HEK293 (cell line): ENCODE measurements around the gene GPR84.
A peak's percentile ranks its signal among the peaks of the same experiment; 100 is the strongest.

ENCODE experiments used
- CTCF ChIA-PET: fragments of 350-600 bp; formaldehyde crosslinking; extraction: SDS; loops from one replicate; lab custom pipeline; 2021; ENCODE audit warnings: antibody characterized with exemption; lab: Yijun Ruan, JAX
- POLR2A ChIA-PET: fragments of 300-600 bp; formaldehyde crosslinking; extraction: SDS; loops from one replicate; lab custom pipeline; 2020; ENCODE audit warnings: antibody characterized with exemption, inconsistent platforms; lab: Yijun Ruan, JAX
- H3K27ac ChIP-seq: fragments of 200-500 bp; sonication (Bioruptor generic); 2 replicates; pipeline ENCODE4 v1.5.1; 2014; ENCODE audit warnings: low read depth, low read length, control low read depth, inconsistent platforms; ENCODE audit errors: extremely low read depth
- H3K36me3 ChIP-seq, 2 experiments: fragments of 200-500 bp in 1 of 2; sonication (Bioruptor generic) in 1 of 2; 1 replicate in 1 of 2; 2 replicates in 1 of 2; pipeline ENCODE4 v1.5.1; 2014 to 2017; ENCODE audit warnings: inconsistent platforms in 2 of 2, low read length in 2 of 2; ENCODE audit not compliant: control insufficient read depth in 2 of 2, insufficient read depth in 1 of 2
- H3K4me1 ChIP-seq: fragments of 200-500 bp; sonication (Bioruptor generic); 2 replicates; pipeline ENCODE4 v1.5.1; 2014; ENCODE audit warnings: mild to moderate bottlenecking, low read length, inconsistent platforms; ENCODE audit not compliant: control insufficient read depth, insufficient read depth
- H3K4me3 ChIP-seq: 2 replicates; pipeline ENCODE4 v1.5.1; 2011; ENCODE audit warnings: low read depth, mild to moderate bottlenecking, control low read depth, low read length, moderate library complexity
- H3K9me3 ChIP-seq: fragments of 200-500 bp; sonication (Bioruptor generic); 2 replicates; pipeline ENCODE4 v1.5.1; 2014; ENCODE audit warnings: low read depth, low read length, inconsistent platforms; ENCODE audit not compliant: control insufficient read depth, insufficient read depth
- EGR2 ChIP-seq: fragments of 450-650 bp; formaldehyde crosslinking; IDR thresholded peaks from 2 replicates; pipeline ENCODE4 v1.5.1; 2016; ENCODE audit warnings: low read depth, missing biosample characterization, missing genetic modification characterization
- GLIS1 ChIP-seq: fragments of 450-650 bp; formaldehyde crosslinking; IDR thresholded peaks from 2 replicates; pipeline ENCODE4 v1.5.1; 2016; ENCODE audit warnings: missing biosample characterization, missing genetic modification characterization
- GLIS2 ChIP-seq: fragments of 450-650 bp; formaldehyde crosslinking; IDR thresholded peaks from 2 replicates; pipeline ENCODE4 v1.5.1; 2016; ENCODE audit warnings: missing biosample characterization, missing genetic modification characterization
- KLF1 ChIP-seq: fragments of 450-650 bp; formaldehyde crosslinking; IDR thresholded peaks from 2 replicates; pipeline ENCODE4 v1.5.1; 2016; ENCODE audit warnings: missing biosample characterization, missing genetic modification characterization
- KLF17 ChIP-seq: fragments of 450-650 bp; formaldehyde crosslinking; IDR thresholded peaks from 2 replicates; pipeline ENCODE4 v1.5.1; 2016; ENCODE audit warnings: missing biosample characterization, missing genetic modification characterization
- MEIS1 ChIP-seq: sonication (generic); formaldehyde crosslinking; IDR thresholded peaks from 2 replicates; pipeline ENCODE4 v1.8.1; 2022; ENCODE audit warnings: missing genetic modification reagents, mild to moderate bottlenecking, borderline replicate concordance
- PRDM10 ChIP-seq: fragments of 450-650 bp; formaldehyde crosslinking; IDR thresholded peaks from 2 replicates; pipeline ENCODE4 v1.5.1; 2016; ENCODE audit warnings: missing biosample characterization, missing genetic modification characterization
- PRDM2 ChIP-seq: fragments of 450-650 bp; formaldehyde crosslinking; IDR thresholded peaks from 2 replicates; pipeline ENCODE4 v1.5.1; 2016; ENCODE audit warnings: missing biosample characterization, missing genetic modification characterization, borderline replicate concordance
- SP2 ChIP-seq: fragments of 450-650 bp; formaldehyde crosslinking; IDR thresholded peaks from 2 replicates; pipeline ENCODE4 v1.5.1; 2016; ENCODE audit warnings: missing biosample characterization, missing genetic modification characterization
- SP7 ChIP-seq: fragments of 450-650 bp; formaldehyde crosslinking; IDR thresholded peaks from 2 replicates; pipeline ENCODE4 v1.5.1; 2016; ENCODE audit warnings: missing biosample characterization, missing genetic modification characterization
- TCF7L2 ChIP-seq: IDR thresholded peaks from 2 replicates; pipeline ENCODE4 v1.6.1; 2011; ENCODE audit warnings: low read depth, mild to moderate bottlenecking, inconsistent platforms, low read length, moderate library complexity, borderline replicate concordance
- ZBTB17 ChIP-seq: fragments of 450-650 bp; formaldehyde crosslinking; IDR thresholded peaks from 2 replicates; pipeline ENCODE4 v1.5.1; 2016; ENCODE audit warnings: missing biosample characterization, missing genetic modification characterization
- ZBTB20 ChIP-seq: fragments of 450-650 bp; formaldehyde crosslinking; IDR thresholded peaks from 2 replicates; pipeline ENCODE4 v1.5.1; 2016; ENCODE audit warnings: missing biosample characterization, missing genetic modification characterization
- ZBTB21 ChIP-seq: fragments of 450-650 bp; formaldehyde crosslinking; IDR thresholded peaks from 2 replicates; pipeline ENCODE4 v1.5.1; 2017; ENCODE audit warnings: missing biosample characterization, missing genetic modification characterization
- ZBTB8A ChIP-seq: fragments of 450-650 bp; formaldehyde crosslinking; IDR thresholded peaks from 2 replicates; pipeline ENCODE4 v1.5.1; 2016; ENCODE audit warnings: missing biosample characterization, missing genetic modification characterization
- ZFHX2 ChIP-seq: fragments of 450-650 bp; formaldehyde crosslinking; conservative IDR thresholded peaks from 2 replicates; pipeline ENCODE4 v1.5.1; 2016; ENCODE audit warnings: missing biosample characterization, missing genetic modification characterization
- ZFP41 ChIP-seq: fragments of 450-650 bp; formaldehyde crosslinking; IDR thresholded peaks from 2 replicates; pipeline ENCODE4 v1.5.1; 2016; ENCODE audit warnings: missing biosample characterization, missing genetic modification characterization, borderline replicate concordance
- ZIC2 ChIP-seq: fragments of 450-650 bp; formaldehyde crosslinking; IDR thresholded peaks from 2 replicates; pipeline ENCODE4 v1.5.1; 2016; ENCODE audit warnings: missing biosample characterization, missing genetic modification characterization
- ZNF423 ChIP-seq: fragments of 450-650 bp; formaldehyde crosslinking; IDR thresholded peaks from 2 replicates; pipeline ENCODE4 v1.5.1; 2016; ENCODE audit warnings: missing biosample characterization, missing genetic modification characterization
- ZNF560 ChIP-seq: fragments of 450-650 bp; formaldehyde crosslinking; IDR thresholded peaks from 2 replicates; pipeline ENCODE4 v1.5.1; 2017; ENCODE audit warnings: missing biosample characterization, missing genetic modification characterization, borderline replicate concordance

The GPR84 gene

GRCh38 chr12:54388237-54389133 is 24.2 kb upstream of the GPR84 start:
- H3K36me3 ChIP-seq, result peaks cover 0 to 13% of the 10 kb centered on the region in 2 experiments; a peak in 1 of 3 replicates
- peak overlapping the region; percentile 44 for H3K27ac ChIP-seq
- POLR2A ChIA-PET, result interaction anchor here (0.5 to 1.5 kb wide), 6 partner anchors 17 to 388 kb away, joined by 3 to 8 read pairs (median 3); partner anchors contain the start of gene HOXC9
- TF ChIP-seq ZBTB8A (0 out of 2 replicates have a peak, but pooled peaks have one; percentile 8), EGR2 (peak; percentile 83), ZFP41 (tag by site-specific recombination) (no peak), ZBTB21 (0 out of 2 replicates have a peak, but pooled peaks have one; percentile 18), SP2 (tag by site-specific recombination) (peak; percentile 30), KLF17 (tag by site-specific recombination) (0 out of 2 replicates have a peak, but pooled peaks have one; percentile 11), GLIS2 (0 out of 2 replicates have a peak, but pooled peaks have one; percentile 11), PRDM10 (tag by site-specific recombination) (peak; percentile 72), TCF7L2 (peak; percentile 57; the same call in 1 of the 2 replicates), ZFHX2 (tag by site-specific recombination) (peak; percentile 84), ZNF560 (no peak), PRDM2 (no peak), ZIC2 (tag by site-specific recombination) (peak; percentile 41), KLF1 (tag by site-specific recombination) (peak; percentile 12; the same call in 1 of the 2 replicates), GLIS1 (tag by site-specific recombination) (peak; percentile 85), ZNF423 (tag by site-specific recombination) (peak; percentile 61), MEIS1 (no peak), ZBTB20 (peak; percentile 32; the same call in 1 of the 2 replicates), SP7 (tag by site-specific recombination) (peak; percentile 50; the same call in 1 of the 2 replicates), ZBTB17 (peak; percentile 36; the same call in 1 of the 2 replicates)
- H3K4me1 ChIP-seq, result peaks cover 27% of the 10 kb centered on the region
- H3K9me3 ChIP-seq, result no peaks in the 10 kb centered on the region
- H3K4me3 ChIP-seq, result no peak overlapping the region
- CTCF ChIA-PET, result interaction anchor here (0.6 to 5.3 kb wide), 5 partner anchors 9 to 1534 kb away, joined by 3 to 38 read pairs (median 10); no protein-coding TSS in a partner anchor
